HEK293 (cell line): ENCODE measurements around the gene KIRREL3.

Source experiments
- CTCF ChIA-PET: fragments of 350-600 bp; formaldehyde crosslinking; extraction: SDS; loops from one replicate; lab custom pipeline; 2021; ENCODE audit warnings: antibody characterized with exemption; lab: Yijun Ruan, JAX
- POLR2A ChIA-PET: fragments of 300-600 bp; formaldehyde crosslinking; extraction: SDS; loops from one replicate; lab custom pipeline; 2020; ENCODE audit warnings: antibody characterized with exemption, inconsistent platforms; lab: Yijun Ruan, JAX
- H3K27ac ChIP-seq: fragments of 200-500 bp; sonication (Bioruptor generic); 2 replicates; pipeline ENCODE4 v1.5.1; 2014; ENCODE audit warnings: low read depth, low read length, control low read depth, inconsistent platforms; ENCODE audit errors: extremely low read depth
- H3K36me3 ChIP-seq, 2 experiments: fragments of 200-500 bp in 1 of 2; sonication (Bioruptor generic) in 1 of 2; 1 replicate in 1 of 2; 2 replicates in 1 of 2; pipeline ENCODE4 v1.5.1; 2014 to 2017; ENCODE audit warnings: inconsistent platforms in 2 of 2, low read length in 2 of 2; ENCODE audit not compliant: control insufficient read depth in 2 of 2, insufficient read depth in 1 of 2
- H3K4me1 ChIP-seq: fragments of 200-500 bp; sonication (Bioruptor generic); 2 replicates; pipeline ENCODE4 v1.5.1; 2014; ENCODE audit warnings: mild to moderate bottlenecking, low read length, inconsistent platforms; ENCODE audit not compliant: control insufficient read depth, insufficient read depth
- H3K4me3 ChIP-seq: 2 replicates; pipeline ENCODE4 v1.5.1; 2011; ENCODE audit warnings: low read depth, mild to moderate bottlenecking, control low read depth, low read length, moderate library complexity
- H3K9me3 ChIP-seq: fragments of 200-500 bp; sonication (Bioruptor generic); 2 replicates; pipeline ENCODE4 v1.5.1; 2014; ENCODE audit warnings: low read depth, low read length, inconsistent platforms; ENCODE audit not compliant: control insufficient read depth, insufficient read depth
- BCL11A ChIP-seq: fragments of 450-650 bp; formaldehyde crosslinking; IDR thresholded peaks from 2 replicates; pipeline ENCODE4 v1.5.1; 2016; ENCODE audit warnings: low read depth, missing biosample characterization, missing genetic modification characterization
- KLF7 ChIP-seq: fragments of 450-650 bp; formaldehyde crosslinking; IDR thresholded peaks from 2 replicates; pipeline ENCODE4 v1.5.1; 2016; ENCODE audit warnings: missing biosample characterization, missing genetic modification characterization, borderline replicate concordance
- MEIS1 ChIP-seq: sonication (generic); formaldehyde crosslinking; IDR thresholded peaks from 2 replicates; pipeline ENCODE4 v1.8.1; 2022; ENCODE audit warnings: missing genetic modification reagents, mild to moderate bottlenecking, borderline replicate concordance
- ZBTB21 ChIP-seq: fragments of 450-650 bp; formaldehyde crosslinking; IDR thresholded peaks from 2 replicates; pipeline ENCODE4 v1.5.1; 2017; ENCODE audit warnings: missing biosample characterization, missing genetic modification characterization
- ZBTB7A ChIP-seq: fragments of 450-650 bp; formaldehyde crosslinking; IDR thresholded peaks from 2 replicates; pipeline ENCODE4 v1.5.1; 2016; ENCODE audit warnings: low read depth, missing biosample characterization, missing genetic modification characterization
- ZFP41 ChIP-seq: fragments of 450-650 bp; formaldehyde crosslinking; IDR thresholded peaks from 2 replicates; pipeline ENCODE4 v1.5.1; 2016; ENCODE audit warnings: missing biosample characterization, missing genetic modification characterization, borderline replicate concordance
- ZNF214 ChIP-seq: fragments of 450-650 bp; formaldehyde crosslinking; IDR thresholded peaks from 2 replicates; pipeline ENCODE4 v1.5.1; 2017; ENCODE audit warnings: missing biosample characterization, mild to moderate bottlenecking, missing genetic modification characterization, borderline replicate concordance
- ZNF221 ChIP-seq: fragments of 450-650 bp; formaldehyde crosslinking; IDR thresholded peaks from 2 replicates; pipeline ENCODE4 v1.5.1; 2017; ENCODE audit warnings: missing biosample characterization, missing genetic modification characterization, borderline replicate concordance
- ZNF366 ChIP-seq: fragments of 450-650 bp; formaldehyde crosslinking; conservative IDR thresholded peaks from 2 replicates; pipeline ENCODE4 v1.5.1; 2016; ENCODE audit warnings: missing biosample characterization, missing genetic modification characterization
- ZNF394 ChIP-seq: fragments of 450-650 bp; formaldehyde crosslinking; IDR thresholded peaks from 2 replicates; pipeline ENCODE4 v1.5.1; 2016; ENCODE audit warnings: missing biosample characterization, missing genetic modification characterization, mild to moderate bottlenecking, moderate library complexity, borderline replicate concordance
- ZNF555 ChIP-seq: fragments of 450-650 bp; formaldehyde crosslinking; conservative IDR thresholded peaks from 2 replicates; pipeline ENCODE4 v1.5.1; 2017; ENCODE audit warnings: missing biosample characterization, mild to moderate bottlenecking, missing genetic modification characterization, inconsistent platforms
- ZNF560 ChIP-seq: fragments of 450-650 bp; formaldehyde crosslinking; IDR thresholded peaks from 2 replicates; pipeline ENCODE4 v1.5.1; 2017; ENCODE audit warnings: missing biosample characterization, missing genetic modification characterization, borderline replicate concordance
- ZNF624 ChIP-seq: fragments of 450-650 bp; formaldehyde crosslinking; IDR thresholded peaks from 2 replicates; pipeline ENCODE4 v1.5.1; 2017; ENCODE audit warnings: missing biosample characterization, missing genetic modification characterization
- TF ChIP-seq, protein P1 (sequence below): fragments of 450-650 bp; formaldehyde crosslinking; IDR thresholded peaks from 2 replicates; pipeline ENCODE4 v1.5.1; 2017; ENCODE audit warnings: missing biosample characterization, missing genetic modification characterization
- TF ChIP-seq, protein P2 (sequence below): fragments of 450-650 bp; formaldehyde crosslinking; optimal IDR thresholded peaks from 2 replicates; pipeline ENCODE3; 2016; ENCODE audit warnings: missing biosample characterization, mild to moderate bottlenecking, missing genetic modification characterization
- TF ChIP-seq, protein P3 (sequence below): fragments of 450-650 bp; formaldehyde crosslinking; IDR thresholded peaks from 2 replicates; pipeline ENCODE4 v1.5.0; 2017; ENCODE audit warnings: missing biosample characterization, missing genetic modification characterization, borderline replicate concordance
- TF ChIP-seq, protein P4 (sequence below): fragments of 450-650 bp; formaldehyde crosslinking; IDR thresholded peaks from 2 replicates; pipeline ENCODE4 v1.5.1; 2016; ENCODE audit warnings: missing biosample characterization, missing genetic modification characterization
- TF ChIP-seq, protein P5 (sequence below): fragments of 450-650 bp; formaldehyde crosslinking; IDR thresholded peaks from 2 replicates; pipeline ENCODE4 v1.5.1; 2017; ENCODE audit warnings: missing biosample characterization, missing genetic modification characterization
- TF ChIP-seq, protein P6 (sequence below): fragments of 450-650 bp; formaldehyde crosslinking; IDR thresholded peaks from 2 replicates; pipeline ENCODE4 v1.5.1; 2016; ENCODE audit warnings: missing biosample characterization, missing genetic modification characterization, borderline replicate concordance
- TF ChIP-seq, protein P7 (sequence below): fragments of 450-650 bp; formaldehyde crosslinking; IDR thresholded peaks from 2 replicates; pipeline ENCODE4 v1.5.1; 2016; ENCODE audit warnings: missing biosample characterization, missing genetic modification characterization

The KIRREL3 gene

DNA sequence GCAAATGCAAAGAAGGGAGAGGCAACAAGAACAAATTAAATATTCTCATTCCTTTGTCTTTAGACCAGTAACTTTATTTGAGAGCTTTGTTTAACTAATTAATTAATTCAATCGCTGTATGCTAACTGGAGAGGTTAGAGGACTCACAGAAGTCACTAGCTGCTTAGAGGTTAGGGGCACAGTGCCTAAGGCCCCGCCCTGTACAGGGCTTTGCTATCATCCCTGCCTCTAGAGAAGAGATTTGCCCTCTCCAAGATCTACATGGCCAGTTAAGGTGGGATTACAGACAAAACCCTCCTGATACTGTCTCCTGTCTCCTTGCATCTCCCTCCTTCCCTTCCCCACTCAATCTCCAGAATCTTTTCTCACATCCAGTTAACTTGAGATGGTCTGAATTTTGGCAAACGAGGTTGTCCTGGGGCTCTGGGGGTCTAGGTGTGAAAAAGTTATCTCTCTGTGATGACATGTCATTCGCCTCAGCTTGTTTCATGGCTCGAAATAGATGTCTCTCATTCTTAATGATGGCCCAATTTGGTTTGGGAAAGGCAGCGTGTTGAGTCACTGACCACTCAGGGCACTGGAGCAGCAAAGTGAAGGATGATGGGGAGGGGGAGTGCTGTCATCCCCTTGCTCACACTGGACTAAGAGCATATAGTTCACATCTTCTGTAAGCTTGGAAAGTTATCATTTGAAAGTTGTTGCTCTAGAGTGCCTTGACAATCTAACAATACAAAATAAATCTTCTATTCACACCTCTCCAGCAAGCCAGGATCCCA, 190.9 kb downstream of the KIRREL3 start:
- Histone ChIP-seq H3K4me3 (no peak overlapping the region), H3K4me1 (no peaks in the 10 kb centered on the region), H3K27ac (no peak overlapping the region), H3K36me3 (no peaks in the 10 kb centered on the region), H3K9me3 (no peaks in the 10 kb centered on the region)
- POLR2A ChIA-PET: no interaction called here
- TF ChIP-seq, protein P1, sequence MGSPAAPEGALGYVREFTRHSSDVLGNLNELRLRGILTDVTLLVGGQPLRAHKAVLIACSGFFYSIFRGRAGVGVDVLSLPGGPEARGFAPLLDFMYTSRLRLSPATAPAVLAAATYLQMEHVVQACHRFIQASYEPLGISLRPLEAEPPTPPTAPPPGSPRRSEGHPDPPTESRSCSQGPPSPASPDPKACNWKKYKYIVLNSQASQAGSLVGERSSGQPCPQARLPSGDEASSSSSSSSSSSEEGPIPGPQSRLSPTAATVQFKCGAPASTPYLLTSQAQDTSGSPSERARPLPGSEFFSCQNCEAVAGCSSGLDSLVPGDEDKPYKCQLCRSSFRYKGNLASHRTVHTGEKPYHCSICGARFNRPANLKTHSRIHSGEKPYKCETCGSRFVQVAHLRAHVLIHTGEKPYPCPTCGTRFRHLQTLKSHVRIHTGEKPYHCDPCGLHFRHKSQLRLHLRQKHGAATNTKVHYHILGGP (tag by site-specific recombination): no peak
- no peak for TF ChIP-seq BCL11A
- TF ChIP-seq ZNF214 (tag by site-specific recombination): no peak
- no peak for TF ChIP-seq ZFP41 (tag by site-specific recombination)
- no peak for TF ChIP-seq ZNF624
- TF ChIP-seq, protein P2, sequence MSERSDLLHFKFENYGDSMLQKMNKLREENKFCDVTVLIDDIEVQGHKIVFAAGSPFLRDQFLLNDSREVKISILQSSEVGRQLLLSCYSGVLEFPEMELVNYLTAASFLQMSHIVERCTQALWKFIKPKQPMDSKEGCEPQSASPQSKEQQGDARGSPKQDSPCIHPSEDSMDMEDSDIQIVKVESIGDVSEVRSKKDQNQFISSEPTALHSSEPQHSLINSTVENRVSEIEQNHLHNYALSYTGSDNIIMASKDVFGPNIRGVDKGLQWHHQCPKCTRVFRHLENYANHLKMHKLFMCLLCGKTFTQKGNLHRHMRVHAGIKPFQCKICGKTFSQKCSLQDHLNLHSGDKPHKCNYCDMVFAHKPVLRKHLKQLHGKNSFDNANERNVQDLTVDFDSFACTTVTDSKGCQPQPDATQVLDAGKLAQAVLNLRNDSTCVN (tag by site-specific recombination): no peak
- TF ChIP-seq, protein P3, sequence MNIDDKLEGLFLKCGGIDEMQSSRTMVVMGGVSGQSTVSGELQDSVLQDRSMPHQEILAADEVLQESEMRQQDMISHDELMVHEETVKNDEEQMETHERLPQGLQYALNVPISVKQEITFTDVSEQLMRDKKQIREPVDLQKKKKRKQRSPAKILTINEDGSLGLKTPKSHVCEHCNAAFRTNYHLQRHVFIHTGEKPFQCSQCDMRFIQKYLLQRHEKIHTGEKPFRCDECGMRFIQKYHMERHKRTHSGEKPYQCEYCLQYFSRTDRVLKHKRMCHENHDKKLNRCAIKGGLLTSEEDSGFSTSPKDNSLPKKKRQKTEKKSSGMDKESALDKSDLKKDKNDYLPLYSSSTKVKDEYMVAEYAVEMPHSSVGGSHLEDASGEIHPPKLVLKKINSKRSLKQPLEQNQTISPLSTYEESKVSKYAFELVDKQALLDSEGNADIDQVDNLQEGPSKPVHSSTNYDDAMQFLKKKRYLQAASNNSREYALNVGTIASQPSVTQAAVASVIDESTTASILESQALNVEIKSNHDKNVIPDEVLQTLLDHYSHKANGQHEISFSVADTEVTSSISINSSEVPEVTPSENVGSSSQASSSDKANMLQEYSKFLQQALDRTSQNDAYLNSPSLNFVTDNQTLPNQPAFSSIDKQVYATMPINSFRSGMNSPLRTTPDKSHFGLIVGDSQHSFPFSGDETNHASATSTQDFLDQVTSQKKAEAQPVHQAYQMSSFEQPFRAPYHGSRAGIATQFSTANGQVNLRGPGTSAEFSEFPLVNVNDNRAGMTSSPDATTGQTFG (tag by site-specific recombination): no peak
- TF ChIP-seq ZNF221 (tag by site-specific recombination): no peak
- no peak for TF ChIP-seq ZBTB7A (tag by site-specific recombination)
- TF ChIP-seq, protein P4, sequence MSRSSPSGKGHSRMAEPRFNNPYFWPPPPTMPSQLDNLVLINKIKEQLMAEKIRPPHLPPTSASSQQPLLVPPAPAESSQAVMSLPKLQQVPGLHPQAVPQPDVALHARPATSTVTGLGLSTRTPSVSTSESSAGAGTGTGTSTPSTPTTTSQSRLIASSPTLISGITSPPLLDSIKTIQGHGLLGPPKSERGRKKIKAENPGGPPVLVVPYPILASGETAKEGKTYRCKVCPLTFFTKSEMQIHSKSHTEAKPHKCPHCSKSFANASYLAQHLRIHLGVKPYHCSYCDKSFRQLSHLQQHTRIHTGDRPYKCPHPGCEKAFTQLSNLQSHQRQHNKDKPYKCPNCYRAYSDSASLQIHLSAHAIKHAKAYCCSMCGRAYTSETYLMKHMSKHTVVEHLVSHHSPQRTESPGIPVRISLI (tag by site-specific recombination): no peak
- TF ChIP-seq ZNF394: no peak
- no peak for TF ChIP-seq KLF7 (tag by site-specific recombination)
- TF ChIP-seq, protein P5, sequence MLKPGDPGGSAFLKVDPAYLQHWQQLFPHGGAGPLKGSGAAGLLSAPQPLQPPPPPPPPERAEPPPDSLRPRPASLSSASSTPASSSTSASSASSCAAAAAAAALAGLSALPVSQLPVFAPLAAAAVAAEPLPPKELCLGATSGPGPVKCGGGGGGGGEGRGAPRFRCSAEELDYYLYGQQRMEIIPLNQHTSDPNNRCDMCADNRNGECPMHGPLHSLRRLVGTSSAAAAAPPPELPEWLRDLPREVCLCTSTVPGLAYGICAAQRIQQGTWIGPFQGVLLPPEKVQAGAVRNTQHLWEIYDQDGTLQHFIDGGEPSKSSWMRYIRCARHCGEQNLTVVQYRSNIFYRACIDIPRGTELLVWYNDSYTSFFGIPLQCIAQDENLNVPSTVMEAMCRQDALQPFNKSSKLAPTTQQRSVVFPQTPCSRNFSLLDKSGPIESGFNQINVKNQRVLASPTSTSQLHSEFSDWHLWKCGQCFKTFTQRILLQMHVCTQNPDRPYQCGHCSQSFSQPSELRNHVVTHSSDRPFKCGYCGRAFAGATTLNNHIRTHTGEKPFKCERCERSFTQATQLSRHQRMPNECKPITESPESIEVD: no peak
- CTCF ChIA-PET: no interaction called here

DNA sequence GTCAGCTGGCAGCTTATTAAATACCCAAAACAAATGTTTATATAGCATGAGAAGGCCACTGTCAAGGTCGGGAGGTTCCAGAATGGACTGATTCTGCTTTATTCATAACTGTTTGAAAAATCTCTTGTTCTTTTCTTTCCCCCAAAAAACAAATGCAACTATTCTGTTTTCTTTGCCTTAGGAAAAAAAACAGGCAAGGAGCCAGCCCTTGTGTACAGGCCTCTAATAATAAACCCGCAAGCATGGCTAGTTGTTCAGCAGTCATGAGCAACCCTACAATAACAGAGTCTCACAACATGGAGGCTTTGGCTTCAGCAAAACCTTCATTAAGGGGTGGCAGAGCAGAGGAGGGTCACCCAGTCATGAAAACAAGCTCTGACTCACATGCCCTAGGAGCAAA, 191.7 kb downstream of the KIRREL3 start:
- no peaks in the 10 kb centered on the region for H3K36me3 ChIP-seq
- H3K4me3 ChIP-seq: no peak overlapping the region
- CTCF ChIA-PET: no interaction called here
- TF ChIP-seq ZNF366 (no peak), ZBTB21 (no peak), MEIS1 (CRISPR knock-in tag) (no peak), ZNF560 (tag by site-specific recombination) (no peak), ZNF221 (tag by site-specific recombination) (no peak), ZNF555 (tag by site-specific recombination) (no peak)
- TF ChIP-seq, protein P6, sequence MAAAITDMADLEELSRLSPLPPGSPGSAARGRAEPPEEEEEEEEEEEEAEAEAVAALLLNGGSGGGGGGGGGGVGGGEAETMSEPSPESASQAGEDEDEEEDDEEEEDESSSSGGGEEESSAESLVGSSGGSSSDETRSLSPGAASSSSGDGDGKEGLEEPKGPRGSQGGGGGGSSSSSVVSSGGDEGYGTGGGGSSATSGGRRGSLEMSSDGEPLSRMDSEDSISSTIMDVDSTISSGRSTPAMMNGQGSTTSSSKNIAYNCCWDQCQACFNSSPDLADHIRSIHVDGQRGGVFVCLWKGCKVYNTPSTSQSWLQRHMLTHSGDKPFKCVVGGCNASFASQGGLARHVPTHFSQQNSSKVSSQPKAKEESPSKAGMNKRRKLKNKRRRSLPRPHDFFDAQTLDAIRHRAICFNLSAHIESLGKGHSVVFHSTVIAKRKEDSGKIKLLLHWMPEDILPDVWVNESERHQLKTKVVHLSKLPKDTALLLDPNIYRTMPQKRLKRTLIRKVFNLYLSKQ (tag by site-specific recombination): no peak
- TF ChIP-seq, protein P7, sequence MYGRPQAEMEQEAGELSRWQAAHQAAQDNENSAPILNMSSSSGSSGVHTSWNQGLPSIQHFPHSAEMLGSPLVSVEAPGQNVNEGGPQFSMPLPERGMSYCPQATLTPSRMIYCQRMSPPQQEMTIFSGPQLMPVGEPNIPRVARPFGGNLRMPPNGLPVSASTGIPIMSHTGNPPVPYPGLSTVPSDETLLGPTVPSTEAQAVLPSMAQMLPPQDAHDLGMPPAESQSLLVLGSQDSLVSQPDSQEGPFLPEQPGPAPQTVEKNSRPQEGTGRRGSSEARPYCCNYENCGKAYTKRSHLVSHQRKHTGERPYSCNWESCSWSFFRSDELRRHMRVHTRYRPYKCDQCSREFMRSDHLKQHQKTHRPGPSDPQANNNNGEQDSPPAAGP (tag by site-specific recombination): no peak
- POLR2A ChIA-PET: no interaction called here
- no peak overlapping the region for H3K27ac ChIP-seq
- H3K4me1 ChIP-seq: no peaks in the 10 kb centered on the region
- no peaks in the 10 kb centered on the region for H3K9me3 ChIP-seq
